ENCODE data around the gene ADAMTSL3.
"Not testable (repeated sequence)": the region's sequence is repeated elsewhere in the genome, so short reads cannot be mapped to it uniquely, and the experiment has no call there.

ADAMTSL3 gene

DNA sequence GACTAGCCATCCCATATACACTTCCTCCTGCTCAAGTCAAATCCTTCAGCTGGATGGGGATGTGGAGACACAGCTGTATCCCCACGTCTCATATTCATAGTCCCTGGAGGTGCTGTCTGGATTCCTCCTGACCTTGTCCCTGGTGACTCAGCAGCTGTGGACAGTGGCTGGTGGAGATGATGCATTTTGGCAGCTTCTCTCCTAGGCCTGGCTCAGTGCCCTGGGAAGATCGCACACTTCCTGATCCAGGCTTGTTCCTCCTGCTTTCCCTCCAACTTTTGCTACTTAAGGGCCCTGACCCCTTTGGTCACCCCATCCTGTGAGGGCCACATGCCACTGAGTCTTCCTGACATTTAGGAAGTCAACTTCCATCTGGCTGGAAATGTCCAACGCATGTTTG lies 44.4 kb downstream of the ADAMTSL3 start:
- DNase-seq (ENCODE audit: low read depth) = no peak

DNA sequence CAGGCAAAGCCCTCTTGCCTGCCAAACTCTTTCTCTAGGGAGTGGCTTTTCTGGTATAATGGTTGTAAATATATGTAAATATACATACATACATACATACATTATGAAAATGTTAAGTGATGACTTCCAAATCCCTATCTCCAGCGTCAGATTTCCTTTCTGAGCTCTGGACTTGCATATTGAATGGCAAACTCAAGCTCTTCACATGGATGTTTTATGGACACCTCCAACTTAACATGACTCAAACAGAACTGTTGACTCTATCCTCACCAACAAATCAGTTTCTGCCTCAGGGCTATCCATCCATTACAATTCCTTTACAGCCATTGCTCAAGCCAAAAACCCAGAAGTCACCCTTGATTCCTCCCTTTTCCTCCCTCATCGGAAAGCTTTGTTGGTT lies 45.1 kb downstream of the ADAMTSL3 start:
- DNase-seq (ENCODE audit: low read depth) = no peak

DNA sequence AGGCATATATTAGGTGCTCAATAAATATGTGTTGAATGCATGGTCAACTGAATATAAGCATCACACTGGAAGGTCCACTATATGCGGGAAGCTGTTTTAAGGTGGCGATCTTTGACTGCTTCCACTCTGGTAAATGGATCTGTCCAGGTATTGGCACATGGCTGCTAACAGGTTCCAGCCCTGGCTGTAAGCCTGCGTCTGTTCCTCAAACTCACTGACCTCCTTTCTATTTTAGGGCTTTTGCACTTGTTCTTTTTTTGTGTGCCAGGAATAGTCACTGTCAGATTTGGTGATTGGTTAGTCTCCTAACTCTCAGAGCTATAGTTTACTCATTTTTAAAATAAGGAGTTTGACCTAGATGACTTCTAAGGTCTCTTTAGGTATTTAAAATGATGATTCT lies 46.2 kb downstream of the ADAMTSL3 start:
- DNase-seq (ENCODE audit: low read depth) = no peak

DNA sequence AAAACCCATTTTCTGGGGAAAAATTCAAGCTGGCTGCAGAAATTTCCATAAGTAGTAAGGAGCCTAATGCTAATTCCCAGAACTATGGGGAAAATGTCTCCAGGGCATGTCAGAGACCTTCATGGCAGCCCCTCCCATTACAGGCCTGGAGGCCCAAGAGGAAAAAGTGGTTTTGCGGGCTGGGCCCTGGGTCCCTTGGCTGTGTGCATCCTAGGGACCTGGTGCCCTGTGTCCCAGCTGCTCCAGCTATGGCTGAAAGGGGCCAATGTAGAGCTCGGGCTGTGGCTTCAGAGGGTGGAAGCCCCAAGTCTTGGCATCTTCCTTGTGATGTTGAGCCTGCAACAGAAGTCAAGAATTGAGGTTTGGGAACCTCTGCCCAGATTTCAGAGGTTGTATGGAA lies 48.4 kb downstream of the ADAMTSL3 start:
- DNase-seq (ENCODE audit: low read depth) = not testable (repeated sequence)

DNA sequence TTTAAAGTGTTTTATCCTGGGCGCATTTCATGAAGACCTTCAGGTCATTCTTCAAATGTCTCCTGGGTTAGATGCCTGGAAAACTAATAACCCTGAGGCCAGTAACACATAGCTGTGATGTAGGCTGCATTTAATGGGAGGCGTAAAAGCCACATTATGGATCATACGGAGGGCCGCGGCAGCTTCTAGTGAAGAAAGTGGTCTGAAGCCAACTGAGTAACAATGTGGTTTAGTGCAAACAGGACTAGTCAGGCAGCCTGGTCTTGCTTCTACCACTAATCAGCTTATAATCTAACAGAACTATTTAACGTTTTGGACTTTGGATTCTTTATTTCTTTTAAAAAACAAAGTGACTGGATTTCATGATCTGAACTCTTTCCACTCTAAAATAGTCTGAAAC lies 54.4 kb downstream of the ADAMTSL3 start:
- DNase-seq (ENCODE audit: low read depth) = no peak

DNA sequence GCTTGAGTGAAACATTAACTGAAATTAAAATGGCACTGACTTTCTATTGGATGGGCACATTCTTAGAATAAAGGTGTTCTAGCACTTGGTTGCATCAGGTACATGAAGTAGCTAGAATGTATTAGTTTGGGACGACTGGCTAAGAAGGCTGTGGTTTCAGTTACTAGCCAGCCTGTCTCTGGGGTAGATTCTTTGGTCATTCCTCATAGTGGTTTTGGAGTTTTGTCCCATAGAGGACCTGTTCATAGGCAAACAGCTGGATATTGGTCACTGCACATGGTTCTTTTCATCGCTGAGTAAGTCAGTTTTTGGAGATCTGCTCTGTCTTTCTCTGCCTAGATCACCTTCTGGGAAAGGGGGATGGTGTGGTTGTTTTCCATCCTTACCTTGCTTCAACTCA lies 55.3 kb downstream of the ADAMTSL3 start:
- no peak for DNase-seq (ENCODE audit: low read depth)

DNA sequence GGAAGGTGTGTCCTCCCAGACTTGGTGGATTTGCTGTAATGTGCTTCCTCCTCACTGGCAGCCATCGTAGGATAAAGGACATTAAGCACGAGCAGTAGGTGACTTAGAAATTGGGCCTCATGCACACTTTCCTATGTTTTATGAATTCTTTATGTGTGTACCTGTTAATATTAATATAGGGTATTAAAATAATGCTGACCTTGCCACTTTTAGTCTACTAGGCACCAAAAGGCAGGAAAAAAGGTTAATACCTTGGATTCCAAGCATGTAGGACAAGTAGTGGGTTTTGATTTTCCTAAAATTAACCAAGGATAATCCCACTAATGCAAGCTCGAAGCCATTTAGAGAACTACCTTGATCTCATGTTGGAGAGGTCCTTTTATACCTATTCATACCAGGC lies 55.9 kb downstream of the ADAMTSL3 start:
- DNase-seq (ENCODE audit: low read depth) = no peak

DNA sequence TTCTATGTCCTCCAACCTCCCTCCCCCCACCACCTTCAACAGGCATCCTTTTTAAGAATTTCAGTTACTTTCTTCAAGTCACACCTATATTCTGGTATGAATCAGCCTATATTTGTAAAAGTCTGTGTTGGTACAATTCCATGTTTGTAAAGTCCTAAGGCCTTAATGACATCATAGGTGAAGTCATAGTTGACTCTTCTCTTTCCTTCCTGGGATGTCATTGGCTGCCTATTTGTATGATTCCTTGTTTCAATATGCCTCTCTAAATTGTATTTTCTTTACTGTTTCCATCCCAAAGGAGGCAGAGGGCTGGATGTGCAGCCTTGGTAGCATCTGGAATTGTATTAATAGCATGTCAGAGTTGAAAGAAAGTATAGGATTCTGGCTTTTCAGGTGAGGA lies 56.5 kb downstream of the ADAMTSL3 start:
- no peak for DNase-seq (ENCODE audit: low read depth)

DNA sequence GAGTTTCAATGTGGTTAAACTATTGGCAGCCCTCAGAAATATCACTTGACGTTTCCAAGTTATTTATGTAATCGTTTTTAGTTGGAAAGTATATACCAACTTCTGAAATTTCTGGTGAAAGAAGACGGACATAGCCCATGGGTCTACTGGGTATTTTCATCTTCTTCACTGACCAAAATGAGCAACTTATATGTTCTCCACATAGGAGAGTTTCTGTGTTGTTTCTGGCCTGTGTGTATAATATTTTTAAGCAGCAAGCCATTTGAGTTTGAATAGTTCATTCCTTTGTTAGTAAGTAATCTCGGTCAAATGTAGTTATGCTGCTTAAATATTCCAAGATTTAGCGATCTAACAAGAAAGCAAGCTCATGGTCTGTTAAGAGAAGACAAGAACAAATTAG lies 57.3 kb downstream of the ADAMTSL3 start:
- DNase-seq (ENCODE audit: low read depth) = no peak

DNA sequence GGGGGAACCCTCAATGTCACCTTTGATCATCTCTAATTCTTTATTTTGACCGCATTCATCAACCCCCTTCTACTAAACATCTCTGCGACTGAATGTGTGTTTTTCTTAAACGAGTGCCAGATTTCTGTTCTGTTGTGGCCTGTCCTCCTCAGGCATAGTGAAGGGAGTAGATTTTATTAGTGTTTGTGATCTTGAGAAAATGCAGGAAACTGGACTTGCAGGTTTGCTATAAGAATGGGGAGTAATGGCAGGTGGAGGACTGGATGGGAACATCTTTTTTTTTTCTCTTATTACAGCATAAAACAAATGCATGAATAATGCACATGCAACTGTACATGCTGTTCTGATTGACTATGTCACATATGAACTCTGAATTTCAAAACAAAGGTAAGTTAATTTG lies 59.3 kb downstream of the ADAMTSL3 start:
- no peak for DNase-seq (ENCODE audit: low read depth)

DNA sequence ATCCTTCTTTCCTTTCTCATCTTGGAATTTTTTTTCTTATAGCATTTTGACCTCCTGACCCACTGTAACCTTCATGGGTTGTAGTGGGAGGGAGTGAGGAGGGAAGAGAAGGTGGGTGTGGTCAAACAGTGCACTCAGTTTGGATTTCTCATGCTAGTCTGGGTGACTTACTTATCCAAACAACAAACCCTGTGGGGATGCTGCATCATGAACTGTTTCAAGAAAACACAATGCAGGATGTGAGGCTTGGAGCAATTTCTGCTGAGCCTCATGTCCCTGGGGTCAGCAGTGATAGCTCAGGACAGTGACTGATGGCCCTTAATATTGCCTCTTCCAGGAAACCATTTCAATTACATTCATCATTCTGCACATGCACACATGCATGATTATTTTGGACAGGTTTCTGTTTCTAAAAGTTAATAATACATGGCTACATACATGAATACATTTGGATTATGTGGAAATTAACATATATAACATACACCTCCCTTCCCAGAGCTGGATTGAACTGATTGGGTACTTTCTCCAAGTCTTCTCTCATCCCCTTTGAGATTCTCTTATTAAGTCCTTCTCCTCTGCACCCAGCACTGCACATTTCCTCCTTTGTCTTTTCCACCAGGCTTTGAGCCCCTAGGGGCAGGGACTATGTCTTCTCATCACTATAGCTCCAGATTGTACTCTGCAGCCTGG lies 61.2 kb downstream of the ADAMTSL3 start:
- no peak for DNase-seq (ENCODE audit: low read depth)

DNA sequence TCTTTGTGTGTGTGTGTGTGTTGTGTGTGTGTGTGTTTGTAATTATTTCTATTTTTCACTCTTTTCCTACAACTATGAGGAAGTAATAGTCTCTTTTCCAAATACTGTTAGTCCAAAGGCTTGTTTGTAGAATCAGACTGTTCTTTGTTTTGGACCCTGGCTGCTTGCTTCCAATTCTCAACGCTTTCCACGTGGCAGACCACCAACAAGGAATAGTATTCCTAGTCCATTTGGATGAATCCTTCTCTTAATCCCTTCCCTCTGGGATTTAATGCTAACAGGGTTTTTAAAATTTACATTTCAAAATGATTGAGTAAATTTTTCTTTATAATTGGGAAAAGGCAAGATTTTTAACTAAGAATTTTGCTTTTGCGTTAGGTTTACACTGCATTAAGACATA lies 62.7 kb downstream of the ADAMTSL3 start:
- DNase-seq (ENCODE audit: low read depth) = no peak

DNA sequence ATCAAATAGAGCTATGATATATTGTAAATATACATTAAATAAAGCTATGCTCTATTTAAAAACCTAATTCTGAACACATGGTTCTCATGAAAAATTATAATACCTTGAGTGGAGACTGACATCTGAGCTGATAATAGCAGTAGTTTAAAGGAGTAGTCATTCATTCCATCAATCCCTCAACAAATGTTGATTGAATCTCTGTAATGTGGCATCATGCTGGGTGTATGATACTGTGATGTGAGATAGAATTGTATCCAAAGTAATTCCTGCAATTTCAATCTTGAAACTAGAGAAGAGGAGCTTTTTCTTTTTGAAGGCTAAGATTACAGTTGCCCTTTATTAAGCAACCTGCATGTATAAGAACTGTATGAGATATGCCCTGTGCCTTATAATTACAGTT lies 63.1 kb downstream of the ADAMTSL3 start:
- no peak for DNase-seq (ENCODE audit: low read depth)

DNA sequence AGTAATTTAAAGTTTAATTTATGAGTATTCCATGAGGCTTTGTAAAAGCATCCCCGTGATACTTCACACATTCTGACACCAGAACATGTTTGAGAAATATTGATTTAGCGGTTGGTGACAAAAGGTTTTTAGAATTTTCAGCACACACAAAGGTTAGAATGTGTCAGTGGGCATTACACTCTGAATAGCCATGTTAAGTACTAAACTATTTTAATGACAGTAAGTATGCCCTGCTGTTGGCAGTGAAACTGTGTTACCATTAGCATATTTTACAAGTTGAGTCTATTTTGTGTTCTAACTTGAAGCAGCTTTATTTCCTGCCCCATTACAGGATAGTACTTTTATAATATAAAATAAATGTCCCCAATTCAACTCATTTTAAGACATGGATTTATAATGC lies 66.5 kb downstream of the ADAMTSL3 start:
- DNase-seq (ENCODE audit: low read depth) = no peak

DNA sequence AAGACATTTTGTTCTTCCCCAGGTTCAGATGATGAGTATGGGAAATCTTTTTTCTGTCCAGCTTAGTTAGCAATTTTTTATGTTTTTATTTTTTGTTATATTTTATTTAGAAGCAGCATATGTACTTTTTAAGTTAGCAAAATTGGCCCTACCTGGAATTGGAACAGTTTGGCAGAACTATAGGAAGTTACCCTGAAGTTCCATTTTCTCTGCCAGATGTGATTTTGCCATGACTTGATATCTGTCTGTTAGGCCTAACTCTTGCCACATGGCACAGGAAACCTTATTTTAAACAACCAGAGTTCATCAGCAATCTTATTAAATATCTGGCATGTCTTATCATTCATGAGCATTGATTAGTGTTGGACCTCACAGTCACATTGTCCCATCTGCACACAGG lies 67.1 kb downstream of the ADAMTSL3 start:
- no peak for DNase-seq (ENCODE audit: low read depth)

DNA sequence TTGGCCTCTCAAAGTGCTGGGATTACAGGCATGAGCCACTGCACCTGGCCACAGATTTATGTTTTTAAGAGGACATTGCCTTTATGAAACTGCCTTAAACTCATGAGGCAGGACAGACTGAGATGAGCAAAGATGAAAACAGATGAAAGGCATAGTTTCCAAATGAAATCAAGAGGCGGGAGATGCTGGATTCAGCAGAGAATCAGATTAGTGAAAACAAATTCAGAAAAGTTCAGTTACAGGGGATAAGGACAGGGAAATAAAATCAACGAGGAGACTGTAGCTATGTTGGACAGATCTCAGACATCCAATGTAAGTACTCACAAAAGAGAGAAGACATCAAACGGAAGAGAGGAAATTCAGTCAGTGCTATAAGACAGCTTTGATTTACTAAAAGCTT lies 68.1 kb downstream of the ADAMTSL3 start:
- DNase-seq (ENCODE audit: low read depth) = no peak

DNA sequence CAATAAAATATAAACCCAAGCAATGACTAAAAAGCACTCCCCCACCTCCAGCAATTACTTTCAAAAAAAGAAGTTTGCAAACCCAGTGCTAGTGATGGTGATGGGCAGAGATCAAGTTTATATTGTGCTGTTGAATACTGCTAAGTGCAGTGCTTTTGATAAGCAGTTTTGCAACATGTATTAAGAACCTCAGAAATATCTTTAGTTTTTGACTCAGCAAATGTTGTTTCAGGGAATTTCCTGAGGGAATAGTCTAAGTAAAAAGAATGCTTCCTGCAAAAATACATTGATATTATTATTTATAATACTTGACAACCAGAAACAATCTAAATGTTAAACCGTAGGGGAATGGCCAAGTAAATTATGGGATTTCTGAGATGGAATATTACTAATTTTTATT lies 69.3 kb downstream of the ADAMTSL3 start:
- no peak for DNase-seq (ENCODE audit: low read depth)

DNA sequence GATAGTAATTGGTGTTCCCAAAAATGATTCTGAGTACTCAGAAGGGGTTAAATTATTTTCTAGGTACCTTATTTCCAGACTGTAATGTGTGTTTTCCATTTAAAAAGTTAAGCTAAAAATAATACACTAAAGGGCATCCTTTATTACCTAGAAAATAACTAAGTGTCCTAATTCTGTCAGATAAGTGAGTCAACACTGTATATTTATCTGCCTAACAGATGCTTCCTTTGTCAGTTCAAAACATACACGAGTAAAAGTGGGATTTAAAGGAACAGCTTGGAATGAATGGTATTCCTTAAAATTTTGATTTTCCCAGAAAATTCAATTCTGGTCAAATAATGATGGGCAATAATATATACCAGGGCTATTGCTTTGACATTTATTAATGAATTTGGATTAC lies 78.3 kb downstream of the ADAMTSL3 start:
- DNase-seq (ENCODE audit: low read depth) = no peak

DNA sequence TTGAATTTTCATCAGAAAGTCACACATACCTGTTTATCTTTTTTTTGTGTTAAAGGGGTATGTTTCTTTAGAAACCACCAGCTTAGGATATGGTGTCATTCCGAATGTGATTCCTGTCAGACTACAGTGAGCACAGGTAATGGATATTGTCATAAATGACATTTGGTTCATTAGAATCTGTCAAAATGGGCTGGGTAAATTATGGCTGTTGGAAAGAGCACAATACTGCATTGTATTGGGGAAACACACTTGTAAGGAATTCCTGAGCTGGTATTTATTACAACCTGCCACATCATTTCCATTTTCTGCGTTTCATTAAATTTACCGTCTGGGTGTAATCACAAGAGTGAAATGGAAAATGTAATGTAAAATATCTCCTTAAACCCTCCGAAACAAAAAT lies 78.8 kb downstream of the ADAMTSL3 start:
- no peak for DNase-seq (ENCODE audit: low read depth)

DNA sequence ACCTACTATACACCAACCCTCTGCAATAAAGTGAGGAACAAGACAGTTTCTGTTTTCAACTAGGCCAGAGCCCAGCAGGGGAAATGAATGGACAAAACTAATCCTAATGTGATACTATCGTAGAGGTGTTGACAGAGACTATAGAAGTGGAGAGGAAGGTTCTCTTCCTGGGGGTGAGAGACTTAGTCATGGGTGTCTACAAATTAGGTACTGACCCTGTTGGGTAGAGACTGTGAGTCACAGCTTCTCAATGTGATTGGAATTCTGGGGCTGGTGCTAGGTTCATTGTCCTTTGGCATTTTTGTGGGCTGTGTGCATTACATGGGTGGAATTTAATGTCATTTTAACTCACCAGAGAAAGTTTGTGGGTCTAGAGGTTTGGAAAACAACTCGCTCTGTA lies 79.3 kb downstream of the ADAMTSL3 start:
- DNase-seq (ENCODE audit: low read depth) = no peak

DNA sequence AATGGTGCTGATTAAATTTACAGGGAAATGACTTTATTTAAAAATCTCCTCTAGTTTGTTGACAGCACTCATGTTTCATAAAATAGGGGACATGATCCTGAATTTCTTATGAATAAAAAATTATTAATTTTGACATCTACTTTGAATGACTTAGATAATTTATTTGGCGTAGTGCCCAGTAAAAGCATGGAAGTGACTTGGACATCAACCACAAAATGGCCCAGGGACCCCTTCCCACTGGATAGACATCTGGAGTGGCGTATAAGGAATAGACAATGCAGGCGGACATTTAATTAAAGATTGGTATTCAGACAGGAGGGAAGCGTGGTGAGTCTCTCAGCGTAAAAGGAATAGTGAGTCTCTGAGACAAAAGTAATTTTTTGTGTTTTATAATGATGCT lies 79.8 kb downstream of the ADAMTSL3 start:
- DNase-seq (ENCODE audit: low read depth) = no peak

DNA sequence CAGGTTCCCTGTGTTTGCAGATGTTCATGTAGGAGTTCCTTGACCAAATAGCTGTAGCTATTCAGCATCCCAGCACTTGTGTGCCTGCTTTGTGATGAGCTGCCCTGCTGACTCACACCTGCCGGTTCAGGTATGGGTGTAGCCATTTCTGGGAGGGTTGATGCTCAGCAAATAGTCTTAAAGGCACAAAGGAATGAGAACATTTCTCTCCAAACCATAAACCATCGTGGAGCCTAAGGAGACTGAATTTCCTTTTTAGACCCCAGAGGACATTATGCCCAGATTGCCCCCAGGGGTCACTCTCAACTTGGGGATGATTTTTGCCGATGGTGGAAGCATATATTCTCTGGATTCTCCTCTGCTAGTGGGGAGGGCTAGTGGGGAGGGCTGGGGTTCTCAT lies 80.6 kb downstream of the ADAMTSL3 start:
- DNase-seq (ENCODE audit: low read depth) = no peak

DNA sequence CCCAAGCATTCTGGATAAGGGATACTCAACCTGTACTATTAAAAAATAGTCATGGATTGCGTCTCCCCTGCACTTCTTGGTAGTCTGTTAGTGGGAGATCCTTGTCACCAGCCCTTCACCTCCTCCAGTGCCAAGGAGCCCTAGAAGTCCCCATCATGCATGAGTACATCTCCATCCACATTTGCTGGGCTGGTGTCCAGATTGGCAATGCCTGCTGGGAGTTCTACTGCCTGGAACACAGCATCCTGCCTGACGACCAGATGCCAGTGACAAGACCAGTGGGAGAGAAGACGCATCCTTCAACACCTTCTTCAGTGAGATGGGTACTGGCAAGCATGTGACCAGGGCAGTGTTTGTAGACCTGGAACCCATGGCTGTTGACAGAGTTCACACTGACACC lies 85.7 kb downstream of the ADAMTSL3 start:
- no peak for DNase-seq (ENCODE audit: low read depth)

DNA sequence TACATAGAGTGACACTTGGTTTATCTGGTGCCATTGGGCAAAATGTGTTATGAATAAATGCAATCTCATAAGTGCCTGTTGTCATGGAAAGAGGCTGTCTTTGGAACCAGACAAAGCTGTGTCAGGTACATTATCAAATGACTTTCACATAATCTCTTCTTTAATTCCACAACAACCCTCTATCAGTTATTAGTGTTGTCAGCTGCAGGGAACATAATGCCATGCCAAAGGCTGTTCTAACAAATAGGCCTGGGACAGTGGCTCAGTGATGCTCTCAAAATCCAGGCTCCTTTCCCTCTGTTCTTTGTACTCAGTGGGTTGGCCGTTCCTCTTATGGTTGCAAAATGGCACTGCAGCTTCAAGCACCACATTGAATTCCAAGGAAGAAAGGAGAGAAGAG lies 91.8 kb downstream of the ADAMTSL3 start:
- no peak for DNase-seq (ENCODE audit: low read depth)

DNA sequence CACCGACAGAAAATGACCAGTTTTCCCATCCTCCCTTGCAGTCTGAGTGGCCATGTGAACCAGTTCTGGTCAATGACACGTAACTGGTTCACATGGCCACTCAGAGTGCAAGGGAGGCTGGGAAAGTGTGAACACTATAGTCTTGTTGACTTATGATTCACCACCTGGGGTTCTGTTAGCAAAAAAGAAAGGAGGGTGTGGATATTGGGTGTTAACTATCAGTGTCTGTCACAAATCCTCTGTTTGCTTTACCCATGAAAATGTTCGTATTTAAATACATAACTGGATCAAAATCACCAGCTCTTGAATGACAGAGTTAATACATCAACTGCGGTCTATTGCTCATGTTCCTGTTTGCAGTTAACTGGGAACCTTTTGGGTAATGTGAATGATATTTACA lies 92.3 kb downstream of the ADAMTSL3 start:
- no peak for DNase-seq (ENCODE audit: low read depth)
